ENCODE data around the gene CAMK2A.

The CAMK2A gene

GRCh38 chr5:150278916-150279315 lies 10.7 kb downstream of the CAMK2A start:
- no peak for DNase-seq (ENCODE audit: low read depth in 2 of 2)

DNA sequence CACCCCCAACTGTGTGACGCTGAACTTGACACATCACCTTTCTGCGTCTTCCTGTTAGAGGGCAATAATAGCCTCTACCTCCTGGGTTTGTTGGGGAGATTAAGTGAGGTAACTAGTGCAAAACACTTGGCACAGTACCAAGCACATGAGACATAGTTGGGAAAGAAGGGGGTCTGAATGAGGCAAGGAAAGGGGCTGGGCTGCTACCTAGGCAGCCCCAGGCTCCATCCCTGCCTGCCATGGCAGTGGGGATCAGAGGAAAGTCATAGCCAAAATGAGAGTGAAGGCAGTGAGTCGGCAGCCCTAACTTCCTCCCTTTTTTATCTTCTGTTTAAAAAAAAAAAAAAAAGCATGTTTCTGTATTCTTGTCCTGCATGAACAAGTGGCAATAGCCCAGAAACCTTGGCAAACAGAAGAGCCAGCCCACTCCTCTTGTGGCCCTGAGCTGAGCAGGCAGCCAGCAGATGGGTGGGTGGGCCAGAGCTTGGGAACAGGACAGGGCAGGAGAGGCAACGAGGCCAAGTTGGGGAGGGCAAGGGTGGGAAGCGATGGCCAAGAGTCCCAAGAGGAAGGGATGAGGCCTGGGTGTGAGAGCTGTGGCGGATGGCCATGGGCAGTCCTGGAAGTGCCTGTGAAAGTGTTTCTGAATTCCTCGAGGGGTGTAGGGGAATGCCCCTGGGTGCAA lies 11.4 kb downstream of the CAMK2A start:
- DNase-seq (ENCODE audit: low read depth in 2 of 2), result no peak

DNA sequence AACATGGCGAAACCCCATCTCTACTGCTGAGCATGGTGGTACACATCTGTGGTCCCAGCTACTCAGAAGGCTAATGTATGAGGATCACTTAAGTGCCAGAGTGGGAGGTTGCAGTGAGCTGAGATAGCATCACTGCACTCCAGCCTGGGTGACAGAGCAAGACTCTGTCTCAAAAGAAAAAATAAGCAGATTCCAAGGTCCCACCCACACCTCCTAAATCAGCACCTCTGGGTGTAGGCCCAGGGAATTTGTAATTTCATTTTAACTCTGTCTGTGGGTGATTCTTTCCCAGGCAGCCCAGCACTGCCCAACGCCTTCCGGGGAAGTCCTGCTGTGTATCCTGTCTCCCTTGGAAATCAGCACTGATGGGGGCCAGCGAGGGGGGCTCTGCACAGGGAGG lies 12.5 kb downstream of the CAMK2A start:
- no peak for DNase-seq (ENCODE audit: low read depth in 2 of 2)

GRCh38 chr5:150274811-150275210 lies 14.8 kb downstream of the CAMK2A start:
- DNase-seq (ENCODE audit: low read depth in 2 of 2), result no peak

- DNase-seq (ENCODE audit: low read depth in 2 of 2), result no peak
Measured at GRCh38 chr5:150272531-150272930, 17.0 kb downstream of the CAMK2A start.

GRCh38 chr5:150271923-150272322 lies 17.6 kb downstream of the CAMK2A start:
- no peak for DNase-seq (ENCODE audit: low read depth in 2 of 2)

DNA sequence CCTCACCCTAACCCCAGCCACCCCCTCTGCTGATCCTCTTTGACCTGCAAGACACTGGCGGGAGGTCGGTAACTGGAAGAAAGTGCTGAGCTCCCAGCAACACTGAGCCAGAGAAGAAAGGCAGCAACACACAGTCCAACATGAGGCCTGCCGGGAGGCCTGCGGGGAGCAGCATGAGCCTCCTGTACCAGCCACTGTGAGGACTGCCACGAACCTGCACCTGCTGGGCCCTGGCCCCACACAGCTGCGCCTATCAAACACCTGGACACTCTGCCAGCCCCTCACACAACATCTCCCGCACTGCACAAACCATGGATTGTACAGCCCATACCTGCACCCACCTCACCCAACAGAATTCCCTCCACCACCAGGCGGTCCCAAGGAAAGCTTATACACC lies 18.3 kb downstream of the CAMK2A start:
- DNase-seq (ENCODE audit: low read depth in 2 of 2), result no peak

GRCh38 chr5:150270541-150271295 lies 18.9 kb downstream of the CAMK2A start:
- no peak for DNase-seq (ENCODE audit: low read depth in 2 of 2)

GRCh38 chr5:150266871-150267291 lies 22.7 kb downstream of the CAMK2A start:
- DNase-seq (ENCODE audit: low read depth in 2 of 2), result no peak

GRCh38 chr5:150265870-150266383 lies 23.6 kb downstream of the CAMK2A start:
- no peak for DNase-seq (ENCODE audit: low read depth in 2 of 2)

DNA sequence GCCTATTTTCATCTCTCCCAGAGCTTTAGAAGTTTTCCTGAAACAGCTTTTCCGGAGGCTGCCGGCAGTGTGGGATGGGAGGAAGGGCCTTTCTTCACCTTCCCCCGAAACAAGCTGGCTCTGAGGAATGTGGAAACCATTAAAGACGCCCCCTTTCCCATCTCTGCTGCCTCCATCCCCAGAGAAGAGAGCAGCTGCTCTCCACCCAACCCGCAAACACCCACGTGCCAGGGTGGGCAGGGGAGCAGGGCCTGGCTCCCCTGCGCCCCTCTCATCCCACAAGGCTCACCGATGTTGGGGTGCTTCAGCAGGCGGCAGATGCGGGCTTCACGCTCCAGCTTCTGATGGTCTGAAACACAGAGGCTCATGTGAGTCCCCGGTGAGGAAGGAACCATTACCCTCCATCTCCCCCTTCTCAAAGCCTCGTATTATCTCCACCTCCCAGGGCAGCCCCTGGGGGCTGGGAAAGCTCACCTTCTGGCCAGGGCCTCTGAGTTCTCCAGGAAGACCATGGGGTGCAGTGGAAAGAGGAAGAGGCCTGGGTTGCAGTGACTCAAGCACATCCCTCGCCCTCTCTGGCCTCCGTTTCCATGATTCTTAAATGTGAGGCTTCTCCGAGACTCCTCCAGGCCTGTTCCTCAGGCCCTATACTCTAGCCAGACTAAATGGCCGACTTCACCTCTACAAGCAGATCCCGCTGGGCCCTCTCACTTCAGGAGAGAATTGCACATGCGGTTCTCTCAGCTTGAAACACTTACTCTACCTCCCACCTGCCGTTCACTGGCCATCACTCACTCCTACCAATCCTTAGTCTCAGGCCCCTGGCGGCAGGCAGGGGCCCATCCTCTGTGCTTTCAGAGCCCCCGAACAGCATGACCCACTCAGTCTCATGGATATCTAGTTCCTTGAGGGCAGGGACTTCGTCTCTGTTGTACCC lies 24.6 kb downstream of the CAMK2A start:
- DNase-seq (ENCODE audit: low read depth in 2 of 2), result no peak

- DNase-seq (ENCODE audit: low read depth in 2 of 2), result no peak
Measured at GRCh38 chr5:150263801-150264621, 25.6 kb downstream of the CAMK2A start.

- no peak for DNase-seq (ENCODE audit: low read depth in 2 of 2)
Measured at GRCh38 chr5:150263375-150263775, 26.2 kb downstream of the CAMK2A start.

- no peak for DNase-seq (ENCODE audit: low read depth in 2 of 2)
Measured at GRCh38 chr5:150262502-150262901, 27.1 kb downstream of the CAMK2A start.

DNA sequence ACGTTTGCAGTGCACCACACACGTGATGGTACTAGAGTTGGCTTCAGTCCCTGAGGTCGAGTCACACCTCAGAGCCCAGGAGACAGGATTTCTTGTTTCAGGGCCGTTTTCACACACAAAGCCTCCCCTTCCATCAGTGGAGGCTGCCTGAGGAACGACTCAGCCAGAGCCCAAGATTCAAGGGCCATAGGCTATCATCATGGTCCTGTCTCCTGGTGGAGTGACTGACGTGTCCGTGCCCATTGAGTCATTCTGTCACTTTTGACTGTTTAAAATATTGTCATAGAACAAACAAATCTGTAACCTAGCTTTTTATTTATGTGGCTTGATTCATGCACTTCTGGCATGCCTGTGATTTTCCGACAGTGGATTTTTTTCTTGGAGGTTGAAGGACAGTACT lies 28.3 kb downstream of the CAMK2A start:
- DNase-seq (ENCODE audit: low read depth in 2 of 2), result no peak

- no peak for DNase-seq (ENCODE audit: low read depth in 2 of 2)
Measured at GRCh38 chr5:150258130-150258529, 31.4 kb downstream of the CAMK2A start.

DNA sequence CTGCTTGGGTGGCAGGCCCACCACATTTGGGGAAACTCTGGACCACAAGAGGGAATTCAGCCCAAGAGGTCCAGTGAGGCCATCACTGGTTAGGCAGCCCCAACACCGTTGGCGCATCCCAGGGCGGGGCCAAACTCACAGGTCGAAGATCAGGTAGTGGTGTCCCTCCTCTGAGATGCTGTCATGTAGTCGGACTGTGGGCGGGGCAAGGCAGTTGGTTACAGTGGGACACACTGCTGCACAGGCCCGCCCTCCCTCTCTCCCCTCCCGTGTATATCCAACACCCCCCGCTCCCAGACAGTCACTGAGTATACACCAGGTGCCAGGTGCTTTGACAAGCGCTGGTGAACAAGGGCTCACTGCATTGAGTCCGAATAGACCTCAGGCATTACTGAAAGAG lies 32.1 kb downstream of the CAMK2A start:
- no peak for DNase-seq (ENCODE audit: low read depth in 2 of 2)

DNA sequence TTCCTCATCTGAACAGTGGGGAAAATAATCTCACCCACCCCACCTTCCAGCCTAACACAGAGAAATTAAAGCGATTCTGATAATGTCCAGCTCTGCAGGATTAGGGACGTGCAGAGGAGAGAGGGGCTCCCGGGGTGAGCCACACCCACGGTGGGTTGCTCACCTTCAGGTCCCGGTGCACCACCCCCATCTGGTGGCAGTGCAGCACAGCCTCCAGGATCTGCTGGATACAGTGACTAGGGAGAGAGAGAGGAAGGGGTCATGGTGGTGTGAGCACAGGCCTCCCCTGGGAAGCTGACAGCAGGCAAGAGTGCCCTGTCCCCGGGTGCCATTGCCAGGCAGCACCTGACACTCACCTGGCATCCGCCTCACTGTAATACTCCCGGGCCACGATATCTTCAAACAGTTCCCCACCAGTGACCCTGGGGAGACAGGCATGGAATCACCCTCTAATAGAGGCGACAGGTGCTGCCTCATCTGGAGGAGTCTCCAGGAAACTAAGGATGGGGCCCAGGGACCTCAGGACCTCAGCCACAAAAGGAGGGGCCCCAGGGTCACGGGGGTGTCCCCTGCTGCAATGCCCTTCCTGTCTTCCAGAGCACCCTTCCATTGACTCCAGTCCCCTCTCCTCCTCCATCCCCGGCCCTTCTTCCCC lies 33.0 kb downstream of the CAMK2A start:
- no peak for DNase-seq (ENCODE audit: low read depth in 2 of 2)

- DNase-seq (ENCODE audit: low read depth in 2 of 2), result no peak
Measured at GRCh38 chr5:150255659-150256409, 33.7 kb downstream of the CAMK2A start.

GRCh38 chr5:150254774-150255173 lies 34.8 kb downstream of the CAMK2A start:
- no peak for DNase-seq (ENCODE audit: low read depth in 2 of 2)
